HEK293 (cell line): ENCODE results near the gene DEFB132.

ENCODE experiments used
- CTCF ChIA-PET: fragments of 350-600 bp; formaldehyde crosslinking; extraction: SDS; loops from one replicate; lab custom pipeline; 2021; ENCODE audit warnings: antibody characterized with exemption; lab: Yijun Ruan, JAX
- POLR2A ChIA-PET: fragments of 300-600 bp; formaldehyde crosslinking; extraction: SDS; loops from one replicate; lab custom pipeline; 2020; ENCODE audit warnings: antibody characterized with exemption, inconsistent platforms; lab: Yijun Ruan, JAX
- H3K27ac ChIP-seq: fragments of 200-500 bp; sonication (Bioruptor generic); 2 replicates; pipeline ENCODE4 v1.5.1; 2014; ENCODE audit warnings: low read depth, low read length, control low read depth, inconsistent platforms; ENCODE audit errors: extremely low read depth
- H3K36me3 ChIP-seq, 2 experiments: fragments of 200-500 bp in 1 of 2; sonication (Bioruptor generic) in 1 of 2; 1 replicate in 1 of 2; 2 replicates in 1 of 2; pipeline ENCODE4 v1.5.1; 2014 to 2017; ENCODE audit warnings: inconsistent platforms in 2 of 2, low read length in 2 of 2; ENCODE audit not compliant: control insufficient read depth in 2 of 2, insufficient read depth in 1 of 2
- H3K4me1 ChIP-seq: fragments of 200-500 bp; sonication (Bioruptor generic); 2 replicates; pipeline ENCODE4 v1.5.1; 2014; ENCODE audit warnings: mild to moderate bottlenecking, low read length, inconsistent platforms; ENCODE audit not compliant: control insufficient read depth, insufficient read depth
- H3K4me3 ChIP-seq: 2 replicates; pipeline ENCODE4 v1.5.1; 2011; ENCODE audit warnings: low read depth, mild to moderate bottlenecking, control low read depth, low read length, moderate library complexity
- H3K9me3 ChIP-seq: fragments of 200-500 bp; sonication (Bioruptor generic); 2 replicates; pipeline ENCODE4 v1.5.1; 2014; ENCODE audit warnings: low read depth, low read length, inconsistent platforms; ENCODE audit not compliant: control insufficient read depth, insufficient read depth
- TSHZ1 ChIP-seq: fragments of 450-650 bp; formaldehyde crosslinking; IDR thresholded peaks from 2 replicates; pipeline ENCODE4 v1.5.1; 2016; ENCODE audit warnings: missing biosample characterization, missing genetic modification characterization, borderline replicate concordance
- ZBTB17 ChIP-seq: fragments of 450-650 bp; formaldehyde crosslinking; IDR thresholded peaks from 2 replicates; pipeline ENCODE4 v1.5.1; 2016; ENCODE audit warnings: missing biosample characterization, missing genetic modification characterization
- ZFP69B ChIP-seq: fragments of 450-650 bp; formaldehyde crosslinking; IDR thresholded peaks from 2 replicates; pipeline ENCODE4 v1.5.1; 2016; ENCODE audit warnings: missing biosample characterization, missing genetic modification characterization
- ZNF18 ChIP-seq: fragments of 450-650 bp; formaldehyde crosslinking; IDR thresholded peaks from 2 replicates; pipeline ENCODE4 v1.5.1; 2016; ENCODE audit warnings: missing biosample characterization, missing genetic modification characterization
- ZNF214 ChIP-seq: fragments of 450-650 bp; formaldehyde crosslinking; IDR thresholded peaks from 2 replicates; pipeline ENCODE4 v1.5.1; 2017; ENCODE audit warnings: missing biosample characterization, mild to moderate bottlenecking, missing genetic modification characterization, borderline replicate concordance
- ZNF341 ChIP-seq: fragments of 450-650 bp; formaldehyde crosslinking; IDR thresholded peaks from 2 replicates; pipeline ENCODE4; 2016; ENCODE audit warnings: low read depth, missing biosample characterization, missing genetic modification characterization
- ZNF366 ChIP-seq: fragments of 450-650 bp; formaldehyde crosslinking; conservative IDR thresholded peaks from 2 replicates; pipeline ENCODE4 v1.5.1; 2016; ENCODE audit warnings: missing biosample characterization, missing genetic modification characterization
- ZNF398 ChIP-seq: fragments of 450-650 bp; formaldehyde crosslinking; IDR thresholded peaks from 2 replicates; pipeline ENCODE4 v1.5.1; 2017; ENCODE audit warnings: missing biosample characterization, missing genetic modification characterization
- ZNF488 ChIP-seq: fragments of 450-650 bp; formaldehyde crosslinking; IDR thresholded peaks from 2 replicates; pipeline ENCODE4 v1.5.1; 2016; ENCODE audit warnings: missing biosample characterization, missing genetic modification characterization
- ZNF785 ChIP-seq: fragments of 450-650 bp; formaldehyde crosslinking; IDR thresholded peaks from 2 replicates; pipeline ENCODE4 v1.5.1; 2016; ENCODE audit warnings: missing biosample characterization, missing genetic modification characterization

DEFB132 gene

GRCh38 chr20:308427-309038, 51.0 kb downstream of the DEFB132 start (continued):
- TF ChIP-seq ZNF398 (tag by site-specific recombination) (no peak), ZNF18 (no peak), ZNF214 (tag by site-specific recombination) (no peak), ZNF785 (no peak), TSHZ1 (tag by site-specific recombination) (no peak)

- TF ChIP-seq ZNF488 (tag by site-specific recombination): no peak
- TF ChIP-seq ZBTB17 (tag by site-specific recombination): no peak
- TF ChIP-seq TSHZ1 (tag by site-specific recombination): no peak
- TF ChIP-seq ZNF366 (tag by site-specific recombination): no peak
- no peak for TF ChIP-seq ZNF341 (tag by site-specific recombination)
- no peak for TF ChIP-seq ZFP69B (tag by site-specific recombination)
These were observed 51.8 kb downstream of the DEFB132 start for GRCh38 chr20:309306-309840.

More at GRCh38 chr20:309306-309840, 51.8 kb downstream of the DEFB132 start:
- Histone ChIP-seq H3K36me3 (no peaks in the 10 kb centered on the region), H3K4me3 (no peak overlapping the region), H3K27ac (0 out of 2 replicates have a peak overlapping the region, but pooled peaks have one; percentile 16), H3K9me3 (no peaks in the 10 kb centered on the region), H3K4me1 (peaks cover 6% of the 10 kb centered on the region)
- ChIA-PET CTCF (no interaction called here), POLR2A (no interaction called here)
